Measurements from ENCODE around the gene MTR. TPM values are rescaled to one million over a fixed set of nuclear protein-coding genes. Genes with fewer than 3 reads are reported as not detected.
"Not testable (repeated sequence)": the region's sequence is repeated elsewhere in the genome, so short reads cannot be mapped to it uniquely, and the experiment has no call there.

Gene MTR
- polyA plus RNA-seq, 2 of the 4 experiments (the other 2 are of a cell fraction), result 6.2 to 12.7 TPM

GRCh38 chr1:236911047-236911446 is 116.0 kb downstream of the MTR start:
- H3K4me3 ChIP-seq; DNase-seq (ENCODE audit: low read depth in 1 of 2, low spot score in 1 of 2); CTCF ChIA-PET; FAIRE-seq; H3K4me2 ChIP-seq; ATAC-seq; H3K27ac ChIP-seq; H3K4me1 ChIP-seq; POLR2A ChIA-PET: not testable (repeated sequence)
- 62% methylated on average over 7 of the region's 7 CpGs for WGBS (ENCODE audit: missing lambda C conversion rate)
- H3K9me3 ChIP-seq, result peaks cover 13% of the 10 kb centered on the region; the same call in 2 of the 3 replicates

- 9% methylated on average over 2 of the region's 2 CpGs for WGBS (ENCODE audit: missing lambda C conversion rate)
- Histone ChIP-seq H3K9me3 (peaks cover 28% of the 10 kb centered on the region; the same call in 2 of the 3 replicates), H3K27ac (no peak overlapping the region), H3K4me1 (no peaks in the 10 kb centered on the region), H3K4me2 (no peak overlapping the region), H3K4me3 (no peak overlapping the region)
- TF ChIP-seq MAX (IDR thresholded peaks at IDR 0.05) (no peak), ESRRA (IDR thresholded peaks at IDR 0.05; ENCODE audit: borderline replicate concordance, low read length) (no peak), KDM1A (IDR thresholded peaks at IDR 0.05; ENCODE audit: low read depth) (no peak), BCL3 (IDR thresholded peaks at IDR 0.05) (no peak), ZSCAN20 (CRISPR knock-in tag; IDR thresholded peaks at IDR 0.05) (no peak), CEBPB (IDR thresholded peaks at IDR 0.05) (no peak), RFX5 (IDR thresholded peaks at IDR 0.05) (no peak), ZFP36 (IDR thresholded peaks at IDR 0.05; ENCODE audit: borderline replicate concordance, partially characterized antibody) (no peak), REST (IDR thresholded peaks at IDR 0.05) (no peak), FOSB (CRISPR knock-in tag; IDR thresholded peaks at IDR 0.05) (no peak), HEYL (CRISPR knock-in tag; IDR thresholded peaks at IDR 0.05) (no peak), SMC3 (IDR thresholded peaks at IDR 0.05) (no peak), ATOH8 (CRISPR knock-in tag; IDR thresholded peaks at IDR 0.05; ENCODE audit: low read depth) (no peak), CTCF (IDR thresholded peaks at IDR 0.05) (no peak), CBX2 (IDR thresholded peaks at IDR 0.05; ENCODE audit: borderline replicate concordance, low read depth) (no peak)
- FAIRE-seq (no peak), ATAC-seq (no peak), DNase-seq (ENCODE audit: low read depth in 1 of 2, low spot score in 1 of 2) (no peak)
- ChIA-PET POLR2A (no interaction called here), CTCF (interaction anchor here (0.6 kb wide), 1 partner anchor 51 kb away, joined by 3 read pairs; no protein-coding TSS in a partner anchor)
Measured at GRCh38 chr1:236913371-236914037, 118.4 kb downstream of the MTR start.
